ENCODE results near the gene SERINC5.

- TF ChIP-seq CTCF (IDR thresholded peaks at IDR 0.05) (no peak), POLR2A (IDR thresholded peaks at IDR 0.05) (no peak)
These were observed 48.0 kb downstream of the SERINC5 start for GRCh38 chr5:80207832-80208231.
